ENCODE measurements around the gene TMEM273.

The TMEM273 gene

DNA sequence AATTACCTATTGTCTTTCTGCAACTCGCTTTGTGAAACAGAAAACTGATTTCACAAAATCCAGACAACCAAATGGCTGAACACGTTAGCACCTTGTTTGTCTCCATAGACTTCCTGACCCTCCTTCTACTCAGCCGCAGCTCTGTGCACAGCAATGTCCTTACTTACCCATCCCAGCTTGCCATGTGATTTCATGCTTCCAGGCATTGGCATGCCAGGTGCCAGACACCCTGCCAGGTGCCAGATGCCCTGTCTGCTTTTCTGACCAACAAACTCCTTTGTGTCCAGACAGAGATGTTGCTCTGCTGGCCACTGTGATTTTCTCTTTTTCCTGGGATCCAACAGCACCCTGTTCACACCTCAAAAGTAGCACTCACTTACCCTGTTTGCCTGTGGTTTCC lies 38.3 kb downstream of the TMEM273 start:
- TF ChIP-seq, protein P1, sequence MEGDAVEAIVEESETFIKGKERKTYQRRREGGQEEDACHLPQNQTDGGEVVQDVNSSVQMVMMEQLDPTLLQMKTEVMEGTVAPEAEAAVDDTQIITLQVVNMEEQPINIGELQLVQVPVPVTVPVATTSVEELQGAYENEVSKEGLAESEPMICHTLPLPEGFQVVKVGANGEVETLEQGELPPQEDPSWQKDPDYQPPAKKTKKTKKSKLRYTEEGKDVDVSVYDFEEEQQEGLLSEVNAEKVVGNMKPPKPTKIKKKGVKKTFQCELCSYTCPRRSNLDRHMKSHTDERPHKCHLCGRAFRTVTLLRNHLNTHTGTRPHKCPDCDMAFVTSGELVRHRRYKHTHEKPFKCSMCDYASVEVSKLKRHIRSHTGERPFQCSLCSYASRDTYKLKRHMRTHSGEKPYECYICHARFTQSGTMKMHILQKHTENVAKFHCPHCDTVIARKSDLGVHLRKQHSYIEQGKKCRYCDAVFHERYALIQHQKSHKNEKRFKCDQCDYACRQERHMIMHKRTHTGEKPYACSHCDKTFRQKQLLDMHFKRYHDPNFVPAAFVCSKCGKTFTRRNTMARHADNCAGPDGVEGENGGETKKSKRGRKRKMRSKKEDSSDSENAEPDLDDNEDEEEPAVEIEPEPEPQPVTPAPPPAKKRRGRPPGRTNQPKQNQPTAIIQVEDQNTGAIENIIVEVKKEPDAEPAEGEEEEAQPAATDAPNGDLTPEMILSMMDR (IDR thresholded peaks at IDR 0.05; ENCODE audit: control insufficient read depth, insufficient read depth, low read depth, low read length, missing control alignments), result no peak
- DNase-seq (ENCODE audit: low read depth), result no peak
- no peak overlapping the region for H3K4me3 ChIP-seq (ENCODE audit: control insufficient read depth, low read depth, low read length)

DNA sequence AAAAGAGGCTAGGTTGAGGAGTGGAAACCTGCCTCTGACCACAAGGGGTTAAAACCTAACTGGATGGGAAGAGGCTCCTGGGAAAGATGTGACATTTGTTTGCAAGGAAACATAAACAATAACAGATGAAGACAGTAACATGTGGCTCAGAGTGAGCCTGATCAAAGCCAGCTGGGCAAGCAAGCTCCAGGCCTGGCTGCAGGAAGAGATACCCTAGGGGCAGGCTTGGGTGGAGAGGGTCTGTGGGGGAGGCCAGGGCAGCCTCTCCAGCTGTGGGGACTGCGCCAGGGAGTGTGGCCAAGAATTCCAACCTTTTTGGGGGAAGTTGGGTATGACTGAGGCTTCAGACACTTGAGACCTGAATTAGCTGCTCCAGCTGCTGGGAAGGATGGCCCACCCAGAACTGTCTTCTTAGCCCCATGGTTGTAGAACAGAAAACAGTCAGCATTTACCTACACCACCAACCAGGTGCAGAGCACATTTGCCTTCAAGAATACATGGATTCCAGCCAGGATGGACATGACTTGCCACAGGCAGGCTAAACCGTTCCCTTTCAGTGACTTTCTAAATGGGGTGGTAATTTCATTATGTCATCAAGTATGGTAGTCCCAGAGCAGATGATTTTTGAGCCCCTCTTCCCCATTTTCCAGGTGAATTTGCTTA lies 44.0 kb downstream of the TMEM273 start:
- TF ChIP-seq, protein P1 (IDR thresholded peaks at IDR 0.05; ENCODE audit: control insufficient read depth, insufficient read depth, low read depth, low read length, missing control alignments), result no peak

DNA sequence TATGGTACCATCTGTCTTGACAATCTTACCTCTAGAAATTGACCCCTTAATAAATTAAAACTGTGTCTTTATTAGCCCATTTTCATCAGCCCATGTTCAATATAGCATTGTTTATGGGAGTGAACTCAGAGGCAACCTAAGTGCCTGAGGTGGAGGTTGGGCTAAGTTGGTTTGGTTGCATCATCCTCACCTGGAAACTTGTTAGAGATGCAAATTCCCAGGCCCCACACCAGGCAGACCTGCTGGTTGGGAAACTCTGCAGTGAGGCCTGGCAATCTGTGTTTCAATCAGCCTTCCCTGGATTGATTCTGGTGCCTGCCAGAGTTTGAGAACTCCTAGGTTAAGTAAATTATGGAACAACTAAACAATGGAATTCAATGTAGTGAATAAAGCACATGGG lies 44.9 kb downstream of the TMEM273 start:
- TF ChIP-seq, protein P1 (IDR thresholded peaks at IDR 0.05; ENCODE audit: control insufficient read depth, insufficient read depth, low read depth, low read length, missing control alignments), result no peak
- no peak for DNase-seq (ENCODE audit: low read depth)
- no peak overlapping the region for H3K4me3 ChIP-seq (ENCODE audit: control insufficient read depth, low read depth, low read length)

More for the DNA sequence above, 44.0 kb downstream of the TMEM273 start:
- DNase-seq (ENCODE audit: low read depth), result no peak
- no peak overlapping the region for H3K4me3 ChIP-seq (ENCODE audit: control insufficient read depth, low read depth, low read length)

DNA sequence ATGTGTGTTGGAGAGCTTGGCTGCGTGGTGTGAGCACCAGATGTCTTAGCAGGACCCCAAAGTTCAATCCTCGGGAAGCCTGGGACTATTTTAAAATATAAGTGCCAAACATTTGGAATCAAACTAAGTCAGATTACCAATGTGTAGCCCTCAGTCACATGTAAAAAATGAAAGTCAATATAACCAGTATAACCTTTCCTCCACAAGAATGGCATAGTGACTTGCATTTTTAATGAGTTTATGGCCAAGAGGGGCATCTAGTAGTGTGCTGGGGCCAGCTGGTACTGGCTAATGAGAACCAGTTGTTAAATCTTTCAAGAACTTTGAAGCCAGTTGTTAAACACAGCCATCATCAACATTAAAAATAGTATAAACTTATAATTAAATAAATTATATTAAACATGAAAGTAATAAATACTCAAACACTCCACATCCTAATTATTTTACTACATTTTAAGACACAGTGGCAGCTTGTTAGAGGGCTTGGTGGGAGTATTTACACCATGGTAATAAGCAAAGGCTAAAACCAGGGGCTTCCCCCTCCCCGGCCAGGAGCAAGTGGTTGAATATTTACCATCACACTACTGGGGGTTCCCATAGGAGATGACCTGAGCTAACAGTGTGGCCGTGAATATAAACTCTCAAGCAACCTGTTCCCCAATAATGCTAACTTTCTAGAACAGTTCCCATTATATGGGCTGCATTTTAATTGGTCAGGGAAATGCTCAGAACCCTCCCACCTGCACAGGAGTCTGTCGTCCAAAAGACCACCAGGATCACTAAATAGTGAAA lies 46.5 kb downstream of the TMEM273 start:
- TF ChIP-seq, protein P1 (IDR thresholded peaks at IDR 0.05; ENCODE audit: control insufficient read depth, insufficient read depth, low read depth, low read length, missing control alignments), result no peak
- no peak for DNase-seq (ENCODE audit: low read depth)
- H3K4me3 ChIP-seq (ENCODE audit: control insufficient read depth, low read depth, low read length), result no peak overlapping the region

DNA sequence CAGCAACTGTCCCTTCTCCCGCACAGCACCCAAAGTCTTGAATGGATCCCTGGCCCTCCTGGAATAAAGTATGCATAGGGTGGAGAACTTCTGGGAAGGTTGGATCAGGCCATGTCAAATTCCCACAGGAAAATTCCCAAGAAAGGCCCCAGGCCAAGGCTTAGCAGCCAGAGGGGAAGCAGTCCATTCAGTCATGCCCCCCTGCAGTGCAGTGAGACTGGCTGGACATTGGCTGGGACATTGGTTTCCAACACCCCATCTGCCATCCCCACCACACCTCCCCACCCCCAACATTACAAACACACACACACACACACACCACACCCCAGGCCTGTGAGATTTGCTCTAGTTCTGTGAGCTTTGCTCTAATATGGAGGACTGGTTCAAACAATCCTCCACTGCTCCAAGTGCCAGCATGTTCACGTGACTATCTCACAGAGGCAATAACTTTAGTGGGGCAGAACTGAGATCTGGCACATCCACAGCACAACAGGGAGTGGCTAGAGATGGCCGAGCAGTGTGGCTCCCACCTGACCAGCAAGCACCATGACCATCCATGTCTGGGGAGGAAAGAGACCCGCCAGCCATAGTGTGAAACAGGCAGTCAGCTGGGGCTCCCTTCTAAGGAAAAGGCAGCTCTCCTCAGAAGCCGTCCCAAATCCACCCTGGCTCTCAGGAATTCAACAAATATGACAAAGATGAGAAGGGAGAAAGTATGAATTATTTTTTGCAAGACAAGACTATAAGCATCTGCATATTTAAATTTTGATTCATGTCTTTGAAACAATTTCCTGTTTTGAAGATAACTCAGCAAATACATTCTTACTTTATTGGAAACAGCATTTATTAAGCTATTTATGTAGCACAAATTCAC lies 47.6 kb downstream of the TMEM273 start:
- TF ChIP-seq, protein P1 (IDR thresholded peaks at IDR 0.05; ENCODE audit: control insufficient read depth, insufficient read depth, low read depth, low read length, missing control alignments), result no peak
- DNase-seq (ENCODE audit: low read depth), result no peak
- no peak overlapping the region for H3K4me3 ChIP-seq (ENCODE audit: control insufficient read depth, low read depth, low read length)

DNA sequence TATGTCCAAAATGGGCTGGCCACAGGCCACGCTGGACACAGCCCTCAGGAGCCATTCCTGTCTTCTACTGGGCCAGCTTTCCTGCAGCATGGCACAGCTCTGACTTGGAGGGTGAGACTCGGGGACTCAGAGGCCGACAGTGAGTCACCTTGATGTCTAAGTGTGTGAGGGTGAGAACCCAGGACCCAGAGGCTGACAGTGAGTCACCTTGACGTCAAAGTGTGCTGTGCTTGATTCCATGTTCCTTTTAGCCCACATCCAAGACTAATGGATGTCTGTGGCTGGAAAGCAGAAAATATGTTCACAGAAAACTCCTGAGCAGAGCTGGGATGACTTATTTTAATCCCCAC lies 48.4 kb downstream of the TMEM273 start:
- no peak overlapping the region for H3K4me3 ChIP-seq (ENCODE audit: control insufficient read depth, low read depth, low read length)
- DNase-seq (ENCODE audit: low read depth), result peak; percentile 82
- TF ChIP-seq, protein P1 (IDR thresholded peaks at IDR 0.05; ENCODE audit: control insufficient read depth, insufficient read depth, low read depth, low read length, missing control alignments), result no peak
